GM18520 (cell line): ENCODE data around the gene TSBP1.
"Not testable (repeated sequence)": the region's sequence is repeated elsewhere in the genome, so short reads cannot be mapped to it uniquely, and the experiment has no call there.

Experiments
- ATAC-seq: cut with Tn5 transposase; IDR thresholded peaks from one replicate; pipeline ENCODE4 v1.9.1; 2021; ENCODE audit not compliant: unreplicated experiment

The TSBP1 gene

GRCh38 chr6:32290886-32291450 is 80.7 kb downstream of the TSBP1 start:
- ATAC-seq: no peak

GRCh38 chr6:32288426-32288825 is 83.3 kb downstream of the TSBP1 start:
- no peak for ATAC-seq

GRCh38 chr6:32273801-32274577 is 97.7 kb downstream of the TSBP1 start:
- not testable (repeated sequence) for ATAC-seq

GRCh38 chr6:32271429-32271828 is 100.3 kb downstream of the TSBP1 start:
- ATAC-seq: no peak

GRCh38 chr6:32268459-32268858 is 103.2 kb downstream of the TSBP1 start:
- ATAC-seq: not testable (repeated sequence)

GRCh38 chr6:32267035-32267434 is 104.7 kb downstream of the TSBP1 start:
- ATAC-seq: no peak

GRCh38 chr6:32257262-32257661 is 114.4 kb downstream of the TSBP1 start:
- not testable (repeated sequence) for ATAC-seq

GRCh38 chr6:32255199-32256153 is 116.2 kb downstream of the TSBP1 start:
- ATAC-seq: no peak

- ATAC-seq: no peak
Measured at GRCh38 chr6:32254761-32255198, 116.9 kb downstream of the TSBP1 start.

GRCh38 chr6:32252331-32253009 is 119.2 kb downstream of the TSBP1 start:
- ATAC-seq: no peak

GRCh38 chr6:32249262-32249661 is 122.4 kb downstream of the TSBP1 start:
- ATAC-seq: no peak

- ATAC-seq: no peak
Measured at GRCh38 chr6:32247401-32247800, 124.3 kb downstream of the TSBP1 start.

- no peak for ATAC-seq
Measured at GRCh38 chr6:32244946-32245398, 126.7 kb downstream of the TSBP1 start.

GRCh38 chr6:32244270-32244669 is 127.4 kb downstream of the TSBP1 start:
- ATAC-seq: no peak
